GM21390 (cell line): ENCODE results near the gene MUSTN1.

Experiments used
- ATAC-seq: cut with Tn5 transposase; IDR thresholded peaks from one replicate; pipeline ENCODE4 v1.9.1; 2021; ENCODE audit not compliant: unreplicated experiment

MUSTN1 gene

DNA sequence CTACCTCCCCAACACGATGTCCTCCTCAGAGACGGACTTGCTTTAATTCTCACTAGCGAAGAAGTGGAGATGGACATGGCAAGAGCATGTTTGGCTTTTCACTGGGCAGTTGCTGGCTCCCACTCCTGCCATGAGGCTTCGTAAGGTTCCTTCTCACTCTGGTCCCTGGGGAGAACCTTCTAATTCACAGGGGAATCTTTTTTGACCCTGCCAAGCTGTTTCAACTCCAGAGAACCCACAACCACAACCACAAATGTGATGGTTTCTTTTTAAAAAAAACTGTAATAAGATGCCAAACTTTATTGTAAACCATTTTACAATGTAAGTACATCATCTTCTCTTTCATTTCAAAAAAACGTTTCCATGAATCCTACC lies 1.6 kb upstream of the MUSTN1 start:
- ATAC-seq: no peak

DNA sequence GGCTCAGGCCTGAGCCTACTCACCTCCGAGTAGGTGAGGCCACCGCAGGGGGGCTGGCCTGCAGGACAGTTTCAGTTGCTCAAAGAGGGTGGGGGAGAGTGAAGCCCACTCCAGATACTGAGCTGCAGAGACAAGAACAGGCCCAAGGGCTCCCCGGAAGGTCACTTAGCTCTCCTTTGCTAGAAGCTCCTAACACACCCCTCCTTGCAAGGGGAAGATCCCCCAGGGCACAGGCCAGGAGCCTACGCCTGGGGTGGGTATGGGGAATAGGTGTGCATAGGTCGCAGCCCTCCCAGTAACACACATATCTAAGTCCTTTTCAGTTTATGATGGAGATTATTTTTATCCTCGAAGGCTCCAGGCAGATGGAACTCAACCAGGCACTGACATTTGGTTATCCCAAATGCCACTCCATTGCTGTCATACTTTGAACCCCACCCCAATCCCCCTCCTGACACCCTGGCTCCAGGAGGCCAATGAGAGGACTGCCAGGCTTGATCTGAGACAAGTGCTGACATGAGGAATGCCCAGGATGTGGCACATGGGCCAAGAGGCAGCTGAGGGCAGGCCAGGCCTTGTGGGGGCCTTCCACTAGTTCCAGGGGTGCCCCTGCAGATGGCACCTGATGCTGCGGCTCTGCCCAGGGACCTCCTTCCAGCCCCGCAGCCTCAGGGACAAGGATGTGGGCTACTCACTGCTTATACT lies 1.1 kb upstream of the MUSTN1 start:
- no peak for ATAC-seq

DNA sequence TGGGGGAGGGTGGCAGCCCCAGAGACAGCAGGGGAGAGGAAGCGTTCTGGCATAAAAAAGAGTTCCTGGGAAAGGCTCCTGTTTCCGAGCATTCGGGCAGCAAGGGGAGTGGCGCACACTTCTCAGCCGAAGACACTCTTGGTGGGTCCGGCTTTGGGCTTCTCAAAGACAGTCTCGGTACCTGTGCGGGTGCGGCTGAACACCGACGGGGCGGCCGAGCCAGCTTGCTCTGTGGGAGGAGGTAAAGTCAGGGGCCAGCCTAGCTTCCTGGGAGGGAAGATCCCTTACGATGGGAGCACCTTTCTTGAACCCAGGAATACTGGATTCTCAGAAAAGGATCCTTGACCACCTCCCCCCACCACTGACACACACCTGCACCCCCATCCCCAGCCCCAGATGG lies 1.6 kb downstream of the MUSTN1 start:
- no peak for ATAC-seq

DNA sequence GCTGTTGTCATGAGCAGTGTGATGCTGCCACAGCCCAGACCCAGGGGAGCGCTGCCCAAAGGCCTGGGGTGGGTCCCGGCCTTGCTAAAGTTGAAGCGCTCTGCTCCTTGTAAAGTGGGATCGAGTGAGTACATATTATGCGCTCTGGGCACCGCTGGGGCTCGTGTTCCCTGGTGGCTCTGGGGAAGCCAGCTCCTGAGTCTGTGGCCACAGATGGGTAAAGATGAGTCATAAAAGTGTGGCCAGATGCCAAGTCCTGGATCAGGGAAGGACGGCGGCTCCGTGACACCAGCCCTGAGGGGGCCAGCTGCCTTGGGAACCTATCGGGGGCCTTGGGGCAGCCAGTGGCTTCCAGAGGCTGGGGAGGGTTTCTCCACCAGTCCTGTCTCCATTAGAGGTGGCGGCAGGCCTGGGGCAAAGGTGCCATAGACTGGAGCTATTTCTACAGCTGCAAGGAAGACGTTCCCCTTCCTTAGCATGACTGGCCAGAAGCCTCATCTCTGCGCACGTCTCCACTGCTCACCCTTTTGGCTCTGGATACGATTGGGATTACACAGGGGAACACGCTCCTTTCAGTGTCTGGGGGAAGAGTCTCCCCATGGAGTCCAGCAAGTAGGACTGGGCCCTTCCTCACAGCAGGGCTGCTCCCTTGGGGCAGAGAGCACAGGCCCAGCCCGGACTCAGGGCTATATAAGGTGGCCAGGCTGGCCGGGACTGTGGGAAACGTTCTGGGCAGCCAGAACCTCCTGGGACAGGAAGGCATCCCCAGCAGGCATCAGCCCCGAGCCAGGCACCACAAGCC lies 3.1 kb downstream of the MUSTN1 start:
- no peak for ATAC-seq

DNA sequence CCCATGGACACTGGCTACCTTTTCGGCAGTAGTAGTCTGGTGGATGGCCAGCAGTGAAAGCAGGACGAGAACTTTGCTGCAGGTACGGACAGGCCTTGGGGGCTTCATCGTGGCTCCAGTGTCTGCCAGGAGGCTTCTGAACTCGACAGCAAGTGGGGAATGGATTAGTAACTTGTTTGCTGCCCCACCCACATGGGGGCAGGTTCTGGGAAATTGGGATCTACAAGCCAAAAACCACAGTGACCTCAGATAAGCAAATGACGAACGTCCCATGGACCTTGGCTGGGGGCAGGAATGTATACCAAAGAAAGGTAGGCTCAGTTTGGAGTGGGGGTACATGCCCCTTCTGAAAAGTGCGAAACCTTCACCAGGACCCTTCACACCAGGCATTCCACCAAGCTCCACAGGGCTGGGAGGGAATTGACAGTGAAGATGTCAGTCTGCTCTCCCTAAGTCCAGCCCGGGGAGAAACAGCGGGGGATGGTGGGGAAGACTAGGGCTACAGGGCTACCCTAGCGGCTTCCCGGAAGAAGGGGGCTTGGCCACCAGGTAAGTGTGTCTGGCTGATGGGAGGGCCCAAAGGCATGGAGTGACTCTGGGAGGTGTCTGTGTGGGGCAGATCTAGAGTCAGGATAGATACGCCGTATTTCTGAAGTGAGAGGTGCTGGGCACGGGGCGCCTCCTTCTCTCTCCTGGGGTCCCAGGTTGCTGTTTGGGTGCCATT lies 4.1 kb downstream of the MUSTN1 start, which contains the start of gene ITIH4:
Gene ITIH4 (minus strand): TSS at position 138 of the 724 bp plus-strand sequence. CDS start 30 bp downstream, at position 108.
- ATAC-seq: no peak

DNA sequence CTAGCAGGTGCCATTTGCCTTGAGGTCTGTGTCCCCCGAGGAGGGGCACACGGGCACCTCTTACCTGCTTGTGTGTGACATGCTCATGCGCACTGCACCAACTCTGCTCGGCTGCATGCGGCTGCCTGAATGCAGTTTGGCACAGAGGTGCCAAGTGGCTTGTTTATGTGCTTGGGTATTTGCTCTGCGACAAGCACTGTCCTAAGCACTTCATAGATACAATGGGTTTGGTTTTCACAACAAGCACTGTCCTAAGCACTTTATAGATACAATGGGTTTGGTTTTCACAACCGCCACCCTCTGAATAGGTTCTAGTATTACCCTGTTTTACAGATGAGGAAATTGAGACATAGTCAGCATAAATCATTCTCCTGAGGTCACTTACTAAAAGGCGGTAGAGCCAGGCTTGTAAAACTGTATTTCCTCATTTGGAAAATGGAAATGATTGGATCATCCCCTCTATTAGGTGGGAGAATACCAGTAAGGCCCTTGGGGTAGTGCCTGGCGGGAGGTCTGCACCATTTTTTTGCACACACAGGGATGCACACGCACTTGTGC lies 4.8 kb downstream of the MUSTN1 start:
- no peak for ATAC-seq

DNA sequence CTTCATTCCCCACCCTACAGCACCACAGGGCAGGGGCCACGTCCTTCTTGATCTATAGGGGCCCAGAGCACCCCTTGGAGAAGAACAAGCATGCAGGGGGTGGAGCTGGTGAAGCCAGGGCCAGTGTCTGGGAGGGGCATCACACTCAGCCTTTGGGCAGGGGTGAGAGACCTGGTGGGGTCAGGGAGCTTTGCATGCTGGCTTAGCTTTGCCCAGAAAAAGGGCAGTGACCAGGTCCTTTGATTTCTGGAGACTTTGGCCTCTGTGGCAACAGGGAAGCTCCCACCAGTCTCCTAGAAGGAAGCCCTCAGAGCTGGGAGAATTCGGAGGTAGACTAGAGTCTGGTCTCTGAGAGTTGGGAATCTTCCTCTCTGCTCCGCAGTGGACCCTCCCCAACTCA lies 5.3 kb downstream of the MUSTN1 start:
- ATAC-seq: no peak

DNA sequence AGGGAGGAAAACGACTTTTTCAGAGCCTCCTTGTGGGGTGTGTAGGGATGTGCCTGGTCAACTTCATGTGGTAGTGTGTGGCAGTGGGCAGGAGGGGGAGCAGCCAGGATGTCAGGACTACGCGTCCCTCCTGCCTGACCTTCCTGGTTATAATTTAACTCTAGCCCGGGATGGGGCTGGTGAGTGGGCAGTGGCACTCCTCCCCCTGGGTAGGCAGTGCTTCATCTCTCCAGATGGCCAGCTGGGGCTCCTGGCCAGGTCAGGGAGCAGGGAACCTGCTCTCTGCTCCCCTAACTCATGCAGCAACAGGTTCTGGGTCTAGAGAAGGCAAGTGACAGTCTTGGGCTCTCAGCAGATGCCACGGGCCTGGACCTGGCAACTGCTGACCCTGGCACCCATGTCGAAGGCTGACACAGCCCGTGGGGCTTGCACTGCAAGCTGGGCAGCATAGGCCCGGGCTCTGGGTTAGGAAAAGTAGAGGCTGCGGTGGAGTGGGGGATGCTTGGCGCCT lies 6.9 kb downstream of the MUSTN1 start:
- ATAC-seq: no peak

DNA sequence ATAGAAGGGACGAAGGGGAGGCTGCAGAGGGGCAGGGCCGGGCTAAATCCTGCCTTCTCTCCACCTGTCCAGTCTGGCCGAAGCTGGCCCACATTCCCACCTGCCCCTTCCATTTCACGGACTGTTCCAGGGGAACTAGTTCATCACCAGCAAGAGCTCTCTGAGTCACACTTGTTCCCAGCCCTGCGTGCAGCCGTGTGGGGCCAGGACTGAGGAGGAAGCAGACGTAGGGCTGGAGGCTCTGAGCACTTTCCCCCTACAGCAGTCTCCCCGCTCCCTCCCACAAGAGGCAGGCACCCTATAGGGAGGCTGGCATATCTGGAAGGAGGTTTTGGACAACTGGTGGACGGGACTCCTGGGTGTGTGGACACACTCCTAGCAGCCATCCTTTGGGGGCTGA lies 7.4 kb downstream of the MUSTN1 start:
- no peak for ATAC-seq

DNA sequence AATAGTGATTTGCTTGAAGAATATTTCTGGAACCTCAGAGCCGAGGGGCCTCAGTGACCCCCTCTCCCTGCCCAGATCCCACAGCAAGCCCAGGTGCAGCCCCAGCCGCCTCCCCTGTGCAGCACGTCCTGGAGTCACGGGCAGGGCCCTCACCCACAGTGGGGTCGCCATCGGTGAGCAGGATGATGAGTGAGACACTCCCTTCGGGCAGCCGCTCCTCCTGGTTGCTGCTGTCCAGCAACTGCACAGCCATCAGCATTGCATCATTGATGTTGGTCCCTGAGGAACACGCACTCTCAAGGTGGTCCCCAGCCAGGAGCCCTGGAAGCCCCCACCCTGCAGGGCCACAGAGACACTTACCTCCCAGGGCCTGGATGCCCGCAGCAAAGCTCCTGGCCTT lies 10.8 kb downstream of the MUSTN1 start:
- ATAC-seq: no peak

DNA sequence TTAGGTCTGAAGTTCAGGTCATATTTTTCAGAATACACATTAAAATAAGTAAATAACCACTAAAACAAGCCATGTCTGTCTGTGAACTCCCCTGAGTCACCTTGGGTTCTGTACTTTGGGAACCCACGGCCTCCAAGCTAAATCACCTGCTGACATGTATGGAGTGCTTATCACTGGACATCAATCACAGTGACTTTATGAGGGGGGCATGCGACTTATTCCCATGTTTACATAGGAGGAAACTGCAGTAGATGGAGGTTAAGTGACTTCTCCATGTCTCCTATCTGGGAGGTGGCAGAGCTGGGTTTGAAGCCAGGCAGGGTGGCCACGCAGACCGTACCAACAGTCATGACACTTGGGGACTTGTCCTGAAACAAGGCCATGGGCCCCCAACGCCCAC lies 12.5 kb downstream of the MUSTN1 start:
- ATAC-seq: no peak

DNA sequence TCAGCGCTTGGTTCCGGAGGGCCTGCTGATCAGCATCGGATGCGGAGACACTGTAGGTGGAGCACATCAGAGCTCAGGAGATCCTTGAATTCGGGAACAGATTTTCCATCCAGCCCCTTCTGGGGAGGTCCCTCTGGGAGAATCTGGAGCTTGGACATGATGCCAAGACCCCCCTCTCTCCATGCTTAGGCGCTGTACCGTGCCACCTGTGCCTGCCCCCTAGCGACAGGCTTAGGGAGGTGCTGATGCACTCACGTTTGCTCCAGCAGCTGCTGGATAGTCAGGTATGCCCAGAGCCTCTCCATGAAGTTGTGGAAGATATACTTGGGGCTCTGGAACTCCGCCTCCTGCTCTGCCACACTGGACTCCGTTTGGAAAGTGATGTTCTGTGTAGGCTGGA lies 14.1 kb downstream of the MUSTN1 start:
- no peak for ATAC-seq

DNA sequence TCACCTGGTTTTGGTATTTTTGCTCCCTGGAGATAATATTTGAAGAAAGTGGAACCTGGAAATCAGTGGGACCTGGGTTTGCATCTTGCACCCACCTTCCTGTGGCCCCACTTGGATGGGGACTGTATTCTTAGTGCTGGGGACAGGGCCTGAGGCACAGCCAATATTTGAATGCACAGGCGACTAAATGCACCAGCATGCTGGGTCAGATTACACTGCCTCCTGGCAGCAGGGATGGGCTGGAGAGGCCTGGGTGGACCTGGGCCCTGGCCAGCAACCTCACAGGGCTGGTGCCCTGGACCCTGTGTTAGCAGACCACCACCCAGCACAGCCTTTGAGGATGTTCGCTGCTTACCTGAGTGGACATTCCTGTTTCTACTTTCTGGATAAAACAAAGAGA lies 14.9 kb downstream of the MUSTN1 start:
- no peak for ATAC-seq

DNA sequence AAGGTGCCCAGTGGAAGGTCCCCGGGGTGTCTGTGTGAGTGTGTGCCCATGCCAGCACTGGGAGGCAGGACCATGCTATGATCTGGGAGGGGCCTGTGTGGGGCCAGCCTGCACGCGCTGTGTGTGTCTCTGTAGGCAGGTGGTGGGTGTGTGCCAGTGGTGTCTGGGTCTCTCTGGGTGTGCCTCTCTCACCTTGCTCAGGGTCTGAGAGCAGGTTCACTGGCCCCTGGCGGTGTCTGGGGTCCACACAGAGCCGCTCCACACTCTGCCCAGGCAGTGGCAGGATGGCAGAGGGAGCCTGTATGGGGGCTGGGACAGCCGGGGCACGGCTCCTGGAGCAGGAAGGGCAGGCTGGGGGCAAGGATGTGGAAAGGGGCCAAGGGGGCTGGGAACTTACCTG lies 17.0 kb downstream of the MUSTN1 start:
- ATAC-seq: no peak

DNA sequence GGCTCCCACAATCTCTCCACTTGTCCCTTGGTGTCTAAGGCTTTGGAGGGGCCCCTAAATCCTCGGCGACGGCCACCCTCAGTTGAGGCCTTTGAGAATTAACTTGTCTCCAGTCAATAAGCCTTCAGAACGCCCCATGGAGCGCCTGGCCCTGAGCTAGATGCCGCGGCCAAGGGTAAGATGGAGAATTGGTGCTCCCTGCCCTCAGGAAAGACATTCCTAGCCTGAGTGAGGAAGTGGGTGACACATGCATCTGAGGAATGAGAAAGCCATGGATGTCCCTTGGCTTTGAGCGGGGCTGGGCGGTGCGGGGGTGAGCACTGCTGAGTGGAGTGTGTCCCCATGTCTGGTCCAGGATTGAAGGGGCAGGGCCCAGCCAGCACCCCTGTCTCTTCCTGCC lies 17.6 kb downstream of the MUSTN1 start:
- ATAC-seq: no peak

DNA sequence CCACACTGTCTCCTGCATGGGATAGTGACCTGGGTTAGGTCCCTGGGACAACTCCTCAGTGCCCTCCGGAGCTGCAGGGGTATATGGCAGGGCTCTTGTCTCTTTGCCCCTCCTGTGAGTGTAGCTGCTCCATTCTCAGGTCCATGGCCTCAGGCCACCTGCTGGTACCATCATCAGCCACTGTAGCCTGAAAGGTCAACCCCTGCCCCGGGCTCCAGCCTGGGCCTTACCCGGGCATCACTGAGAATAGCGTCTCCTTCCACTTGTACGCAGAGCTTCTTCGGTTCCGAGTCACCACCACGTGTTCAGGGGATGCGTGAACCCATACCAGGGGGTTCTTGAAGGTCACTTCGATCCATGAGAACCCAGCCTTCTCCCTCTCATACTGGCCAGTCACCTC lies 18.2 kb downstream of the MUSTN1 start:
- no peak for ATAC-seq

DNA sequence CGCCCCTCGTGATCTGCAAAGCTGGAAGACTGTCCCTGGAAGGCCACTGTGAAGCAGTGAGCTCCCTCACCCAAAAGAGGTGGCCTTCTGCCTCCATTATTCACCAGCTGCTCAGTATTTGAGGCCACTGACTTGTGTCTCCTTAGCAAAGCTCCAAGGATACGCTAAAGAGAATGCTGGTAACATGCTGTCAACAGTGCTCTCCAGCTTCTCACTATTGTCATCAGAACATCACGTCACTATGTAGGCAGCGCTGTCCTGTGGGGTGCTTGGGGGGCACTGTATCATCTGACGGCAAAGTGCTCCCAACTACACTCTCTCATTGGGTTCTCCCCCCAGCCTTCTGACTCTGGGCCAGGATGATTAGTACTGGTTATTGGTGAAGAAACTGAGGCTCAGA lies 18.6 kb downstream of the MUSTN1 start:
- ATAC-seq: no peak

DNA sequence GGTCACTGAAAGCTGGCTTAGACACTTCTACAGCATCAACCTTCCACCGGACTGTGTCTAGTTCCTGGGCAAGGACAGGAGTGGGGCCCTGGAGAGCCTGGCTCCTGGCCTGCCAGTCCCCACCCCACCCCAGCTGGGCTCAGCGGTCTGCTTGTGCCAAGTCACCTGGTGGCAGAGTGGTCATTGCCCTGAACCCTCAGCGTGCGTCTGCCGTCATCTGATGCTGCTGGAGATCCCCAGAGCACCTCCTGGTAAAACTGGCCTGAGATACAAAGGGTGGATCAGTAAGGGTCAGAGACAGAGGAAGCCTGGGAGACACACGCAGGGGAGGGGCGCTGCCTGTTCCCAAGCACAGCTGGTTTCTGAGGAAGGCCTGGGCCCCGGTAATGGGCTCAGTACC lies 21.0 kb downstream of the MUSTN1 start:
- no peak for ATAC-seq

DNA sequence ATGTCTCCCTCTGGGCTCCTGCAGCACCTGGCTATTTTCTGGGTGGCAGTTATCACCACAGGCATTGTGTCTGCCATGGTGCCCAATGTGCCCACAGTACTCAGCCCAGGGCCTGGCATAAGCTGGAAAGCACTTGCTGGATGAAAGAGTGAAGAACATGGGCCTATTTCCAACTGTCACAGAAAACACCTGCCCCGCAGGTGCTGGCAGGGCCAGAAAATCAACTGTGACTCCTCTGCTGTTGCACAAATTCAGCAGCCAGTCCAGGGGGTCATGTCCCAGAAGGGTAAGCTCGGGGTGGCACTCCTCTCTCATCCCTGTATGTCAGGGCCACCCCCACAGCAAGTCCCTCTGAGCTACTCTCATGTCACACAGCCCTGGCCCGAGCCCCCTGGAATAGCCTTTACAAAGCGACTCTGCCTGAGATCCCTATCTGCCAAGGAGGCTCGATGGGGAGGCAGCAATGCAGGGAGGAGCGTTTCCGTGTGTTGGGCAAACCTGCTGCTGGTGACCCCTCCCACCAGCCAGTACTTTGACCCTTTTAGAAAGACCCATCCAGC lies 23.3 kb downstream of the MUSTN1 start:
- ATAC-seq: no peak

DNA sequence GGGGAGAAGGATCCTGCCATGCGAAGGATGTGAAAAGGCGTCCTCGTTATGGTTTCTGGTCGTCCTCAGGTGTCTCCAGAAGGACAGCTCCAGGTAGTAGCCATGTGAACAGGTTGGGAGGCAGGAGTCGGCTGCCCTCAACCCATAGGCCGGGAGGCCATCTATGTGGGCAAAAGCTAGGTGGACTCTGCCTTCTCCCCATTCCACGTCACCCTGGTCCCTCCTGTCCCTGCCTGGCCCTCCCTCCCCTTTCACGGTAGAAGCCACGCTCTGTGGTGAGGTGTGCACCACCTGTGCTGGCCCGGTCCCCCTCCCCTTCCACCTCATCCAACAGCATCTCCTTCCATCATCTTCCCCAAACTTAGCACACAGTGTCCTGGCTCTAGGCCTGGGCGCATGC lies 23.9 kb downstream of the MUSTN1 start:
- ATAC-seq: no peak
